ENCODE measurements around the gene SRGAP2B.
"Not testable (repeated sequence)": the region's sequence is repeated elsewhere in the genome, so short reads cannot be mapped to it uniquely, and the experiment has no call there.

GRCh38 chr1:144913458-144913857, 181.7 kb downstream of the SRGAP2B start:
- not testable (repeated sequence) for TF ChIP-seq CTCF (IDR thresholded peaks at IDR 0.05; ENCODE audit: extremely low read depth in 1 of 2, insufficient read depth in 1 of 2, low read depth in 1 of 2, low read length in 2 of 2); MAX (IDR thresholded peaks at IDR 0.05; ENCODE audit: insufficient read depth, insufficient read length); POLR2A (IDR thresholded peaks at IDR 0.05; ENCODE audit: low read depth, low read length); EZH2 (IDR thresholded peaks at IDR 0.05; ENCODE audit: borderline replicate concordance, low read depth, low read length, severe bottlenecking); POLR2AphosphoS5 (IDR thresholded peaks at IDR 0.05; ENCODE audit: insufficient read depth, low read depth, low read length); GATA2 (IDR thresholded peaks at IDR 0.05; ENCODE audit: insufficient read depth, insufficient read length, low read depth, low read length)

Data from endothelial cell of umbilical vein (primary cell).